ENCODE results near the gene CHMP6. TPM values are rescaled to one million over a fixed set of nuclear protein-coding genes. Genes with fewer than 3 reads are reported as not detected.

CHMP6 gene
- total RNA-seq, 1 experiment from 2014 or later, result 15.0 TPM

- Mint-ChIP-seq H3K4me3 (no peak overlapping the region), H3K9me3 (peaks cover 6% of the 10 kb centered on the region; the same call in 1 of the 2 replicates), H3K27me3 (ENCODE audit: low read depth) (no peaks in the 10 kb centered on the region), H3K27ac (no peak overlapping the region), H3K36me3 (no peaks in the 10 kb centered on the region), H3K4me1 (no peaks in the 10 kb centered on the region)
- ChIA-PET CTCF (no interaction called here), POLR2A (no interaction called here)
- ATAC-seq, result no peak
- TF ChIP-seq ZNF232 (CRISPR knock-in tag; IDR thresholded peaks at IDR 0.05) (no peak), GABPB1 (CRISPR knock-in tag; IDR thresholded peaks at IDR 0.05) (no peak), NR2C2 (CRISPR knock-in tag; IDR thresholded peaks at IDR 0.05) (no peak), CREB1 (CRISPR knock-in tag; IDR thresholded peaks at IDR 0.05) (no peak), GRHL2 (CRISPR knock-in tag; IDR thresholded peaks at IDR 0.05; ENCODE audit: insufficient replicate concordance, severe bottlenecking) (no peak), ZNF317 (CRISPR knock-in tag; IDR thresholded peaks at IDR 0.05; ENCODE audit: borderline replicate concordance, low read depth) (no peak), ATF2 (CRISPR knock-in tag; IDR thresholded peaks at IDR 0.05; ENCODE audit: borderline replicate concordance, low read depth) (no peak), ETV6 (CRISPR knock-in tag; IDR thresholded peaks at IDR 0.05) (no peak), KAT7 (CRISPR knock-in tag; IDR thresholded peaks at IDR 0.05; ENCODE audit: borderline replicate concordance) (no peak), ZSCAN18 (CRISPR knock-in tag; IDR thresholded peaks at IDR 0.05) (no peak), NR3C1 (CRISPR knock-in tag; conservative IDR thresholded peaks at IDR 0.05; ENCODE audit: low read depth) (no peak), EMX1 (CRISPR knock-in tag; IDR thresholded peaks at IDR 0.05) (no peak), MYBL2 (CRISPR knock-in tag; IDR thresholded peaks at IDR 0.05) (no peak), PRRX2 (CRISPR knock-in tag; IDR thresholded peaks at IDR 0.05) (no peak), ARID4B (CRISPR knock-in tag; IDR thresholded peaks at IDR 0.05; ENCODE audit: borderline replicate concordance) (no peak), E2F4 (CRISPR knock-in tag; IDR thresholded peaks at IDR 0.05; ENCODE audit: borderline replicate concordance, low read depth) (no peak), PREB (CRISPR knock-in tag; IDR thresholded peaks at IDR 0.05; ENCODE audit: borderline replicate concordance) (no peak), FOXP4 (CRISPR knock-in tag; IDR thresholded peaks at IDR 0.05) (no peak), ZBTB43 (CRISPR knock-in tag; IDR thresholded peaks at IDR 0.05) (no peak)
- DNase-seq (ENCODE audit: low spot score), result no peak
These were observed 36.6 kb upstream of the CHMP6 start for GRCh38 chr17:80955078-80955477.

Measured in WTC11 (cell line).